Natural killer cell treated with Interleukin-12 subunit alpha and Interleukin-12 subunit beta and Interleukin-15 and Interleukin-18, amount 100 ng/mL, for 72 hours (primary cell): ENCODE measurements around the gene SMIM17. TPM values are rescaled to one million over a fixed set of nuclear protein-coding genes. Genes with fewer than 3 reads are reported as not detected.

Experiments used
- ATAC-seq, 2 donors: fragments of 150-1000 bp; cut with Tn5 transposase in 1 of 2; sonication (Bioruptor Pico), chemical (Tn5 transposase) in 1 of 2; 2 replicates each; pipeline ENCODE4 v1.10.0; 2021
- DNase-seq: peaks from one replicate; pipeline ENCODE4 v3.0.0; 2022; ENCODE audit warnings: low spot score
- H3K27ac Mint-ChIP-seq, 2 donors: 1 replicate in 1 of 2; 2 replicates in 1 of 2; pipeline ENCODE4 v1.8.0; 2022; ENCODE audit warnings: mixed read lengths in 2 of 2, mild to moderate bottlenecking in 1 of 2, moderate library complexity in 1 of 2
- H3K27me3 Mint-ChIP-seq, 2 donors: 1 replicate in 1 of 2; 2 replicates in 1 of 2; pipeline ENCODE4 v1.8.0; 2022; ENCODE audit warnings: mixed read lengths in 2 of 2
- H3K36me3 Mint-ChIP-seq: one replicate; pipeline ENCODE4 v1.8.0; 2022; ENCODE audit warnings: mixed read lengths
- H3K4me1 Mint-ChIP-seq, 2 donors: 1 replicate in 1 of 2; 2 replicates in 1 of 2; pipeline ENCODE4 v1.8.0; 2022; ENCODE audit warnings: low read depth in 2 of 2, mixed read lengths in 2 of 2, mild to moderate bottlenecking in 1 of 2
- H3K4me3 Mint-ChIP-seq: one replicate; pipeline ENCODE4 v1.8.0; 2022; ENCODE audit warnings: mixed read lengths
- H3K9me3 Mint-ChIP-seq: 2 replicates; pipeline ENCODE4 v1.8.0; 2022; ENCODE audit warnings: mixed read lengths
- total RNA-seq, 2 donors: library from RNA; stranded (reverse); gene quantifications; one replicate each; pipeline ENCODE4 v1.2.3, GENCODE V29; 2022

SMIM17 gene
- not detected for total RNA-seq

GRCh38 chr19:56642711-56643459 lies at the start of gene SMIM17:
TSS of gene SMIM17 (plus strand) at chr19:56643159. CDS start at chr19:56645668, 2,509 bp downstream.
- DNase-seq (no peak), ATAC-seq (no peak)
- Mint-ChIP-seq H3K4me3 (no peak within 1 kb of the TSS), H3K36me3 (peaks cover 42% of the 10 kb centered on the region), H3K4me1 (peaks cover 0 to 3% of the 10 kb centered on the region in 2 donors), H3K27ac (no peak within 1 kb of the TSS), H3K9me3 (peaks cover 33% of the 10 kb centered on the region), H3K27me3 (peaks cover 6 to 8% of the 10 kb centered on the region in 2 donors)

- Mint-ChIP-seq H3K27me3 (peaks cover 7 to 12% of the 10 kb centered on the region in 2 donors), H3K4me3 (peak overlapping the region; percentile 88), H3K4me1 (peaks cover 11 to 18% of the 10 kb centered on the region in 2 donors), H3K36me3 (peaks cover 22% of the 10 kb centered on the region), H3K9me3 (peaks cover 33% of the 10 kb centered on the region), H3K27ac (peak overlapping the region; percentile 5 to 84)
- no peak for DNase-seq
- no peak for ATAC-seq
Measured at GRCh38 chr19:56594446-56594782, 48.5 kb upstream of the SMIM17 start.

GRCh38 chr19:56594783-56595547 lies 48.0 kb upstream of the SMIM17 start, which contains the start of gene ZNF71:
TSS of gene ZNF71 (plus strand) at chr19:56595302. CDS start at chr19:56601559, 6,257 bp downstream.
- peaks cover 11 to 18% of the 10 kb centered on the region in 2 donors for H3K4me1 Mint-ChIP-seq
- peak; percentile 95 to 97 for ATAC-seq

DNA sequence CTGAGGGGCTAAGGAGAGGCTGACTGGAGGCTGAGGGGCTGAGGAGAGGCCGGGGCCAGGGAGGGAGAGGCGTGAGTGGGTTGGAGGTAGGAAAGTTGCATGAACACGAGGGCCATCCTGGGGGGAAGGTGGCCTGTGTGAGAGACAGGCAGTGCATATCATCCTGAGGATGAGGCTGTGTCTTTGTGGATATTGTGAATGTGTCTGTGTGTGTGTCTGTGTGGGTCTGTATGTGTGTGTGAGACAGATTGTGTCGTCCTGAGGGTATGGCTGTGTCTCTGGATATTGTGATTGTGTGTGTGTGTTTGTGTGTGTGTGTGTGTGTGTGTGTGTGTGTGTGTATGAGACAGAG lies 47.4 kb upstream of the SMIM17 start:
- Mint-ChIP-seq H3K4me1 (peaks cover 11 to 18% of the 10 kb centered on the region in 2 donors), H3K27me3 (peaks cover 5 to 12% of the 10 kb centered on the region in 2 donors), H3K36me3 (peaks cover 22% of the 10 kb centered on the region), H3K4me3 (peak overlapping the region; percentile 88), H3K9me3 (peaks cover 32% of the 10 kb centered on the region), H3K27ac (peak overlapping the region; percentile 5 to 84)
- DNase-seq (no peak), ATAC-seq (peak; percentile 46 to 62)

More at GRCh38 chr19:56594783-56595547, 48.0 kb upstream of the SMIM17 start, which contains the start of gene ZNF71:
- peak; percentile 90 for DNase-seq
- Mint-ChIP-seq H3K9me3 (peaks cover 33% of the 10 kb centered on the region), H3K27me3 (peaks cover 7 to 12% of the 10 kb centered on the region in 2 donors), H3K36me3 (peaks cover 22% of the 10 kb centered on the region), H3K27ac (peak within 1 kb of the TSS; percentile 5 to 84), H3K4me3 (peak within 1 kb of the TSS; percentile 88)

DNA sequence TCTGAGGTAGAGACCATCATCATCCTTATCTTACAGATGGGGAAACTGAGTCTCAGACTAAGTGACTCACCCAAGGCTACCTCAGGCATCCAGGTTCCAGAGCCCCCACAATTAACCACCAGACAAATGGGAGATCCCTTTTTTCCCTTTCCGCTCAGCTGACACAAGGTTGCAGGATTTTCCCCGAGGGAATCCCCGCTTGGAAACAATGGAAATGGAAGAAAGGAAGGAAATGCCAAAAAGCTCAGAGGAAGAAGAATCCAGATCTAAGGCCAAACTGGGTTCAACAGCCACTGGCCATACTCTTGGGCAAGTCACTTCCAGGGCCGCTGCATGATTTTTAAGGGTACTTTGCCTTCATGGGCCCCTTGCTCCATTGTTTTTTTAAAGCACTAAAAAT lies 46.3 kb upstream of the SMIM17 start:
- H3K4me3 Mint-ChIP-seq, result no peak overlapping the region
- H3K27ac Mint-ChIP-seq, result no peak overlapping the region
- peaks cover 23% of the 10 kb centered on the region for H3K36me3 Mint-ChIP-seq
- DNase-seq (no peak), ATAC-seq (no peak)
- H3K27me3 Mint-ChIP-seq, result peaks cover 0 to 6% of the 10 kb centered on the region in 2 donors
- peaks cover 26% of the 10 kb centered on the region for H3K9me3 Mint-ChIP-seq
- peaks cover 16 to 23% of the 10 kb centered on the region in 2 donors for H3K4me1 Mint-ChIP-seq

DNA sequence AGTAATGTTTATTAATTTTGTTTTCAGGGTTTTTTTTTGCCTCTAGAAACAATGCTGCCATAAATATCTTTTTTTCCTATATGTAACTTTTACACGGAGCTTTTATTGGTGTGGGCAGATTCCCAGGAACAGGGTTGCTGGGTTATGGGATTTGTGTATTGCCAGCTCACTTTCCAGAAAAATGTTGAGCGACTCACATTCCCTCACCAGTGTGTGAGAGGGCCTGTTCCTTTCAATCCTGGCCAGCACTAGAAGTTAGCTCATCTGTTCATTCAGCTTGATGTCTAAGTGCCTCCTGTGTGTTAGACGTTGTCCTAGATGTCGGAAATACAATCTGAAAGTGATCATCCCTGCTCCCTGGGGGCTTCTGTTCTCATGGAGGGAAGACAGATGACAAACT lies 45.3 kb upstream of the SMIM17 start:
- Mint-ChIP-seq H3K4me1 (peaks cover 16 to 23% of the 10 kb centered on the region in 2 donors), H3K9me3 (peaks cover 20% of the 10 kb centered on the region), H3K4me3 (no peak overlapping the region), H3K36me3 (peaks cover 28% of the 10 kb centered on the region), H3K27ac (peak overlapping the region in 1 of 2 donors; percentile 19), H3K27me3 (no peaks in the 10 kb centered on the region)
- ATAC-seq (no peak), DNase-seq (no peak)

- peak overlapping the region in 1 of 2 donors; percentile 54 for H3K27ac Mint-ChIP-seq
- H3K36me3 Mint-ChIP-seq, result peaks cover 49% of the 10 kb centered on the region
- DNase-seq, result no peak
- H3K9me3 Mint-ChIP-seq, result peaks cover 16% of the 10 kb centered on the region
- no peak for ATAC-seq
- no peak overlapping the region for H3K4me3 Mint-ChIP-seq
- peaks cover 5 to 9% of the 10 kb centered on the region in 2 donors for H3K4me1 Mint-ChIP-seq
- no peaks in the 10 kb centered on the region for H3K27me3 Mint-ChIP-seq
Measured at GRCh38 chr19:56601375-56601774, 41.6 kb upstream of the SMIM17 start.

DNA sequence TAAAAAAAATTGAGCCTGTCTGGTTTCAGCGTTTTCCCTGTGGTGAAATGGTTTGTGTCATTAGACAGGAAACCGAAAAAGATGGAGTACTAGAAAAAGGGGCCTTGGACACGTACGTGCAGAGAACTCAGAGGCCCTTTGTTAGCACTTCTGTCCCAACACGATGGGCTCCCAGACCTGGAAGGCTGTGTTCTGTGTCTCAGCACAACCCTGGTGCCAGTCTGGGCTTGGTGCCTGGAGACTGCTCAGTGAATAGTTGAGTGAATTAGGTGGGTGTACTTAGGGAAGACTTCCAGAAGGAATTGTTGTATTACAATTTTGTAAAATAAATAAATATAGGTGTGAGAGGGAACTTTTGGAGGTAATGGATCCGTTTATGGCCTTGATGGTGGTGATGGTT lies 39.1 kb upstream of the SMIM17 start:
- Mint-ChIP-seq H3K4me1 (peaks cover 5% of the 10 kb centered on the region in 2 donors), H3K9me3 (peaks cover 21% of the 10 kb centered on the region), H3K36me3 (peaks cover 53% of the 10 kb centered on the region), H3K4me3 (no peak overlapping the region), H3K27ac (no peak overlapping the region), H3K27me3 (no peaks in the 10 kb centered on the region)
- ATAC-seq (no peak), DNase-seq (no peak)

DNA sequence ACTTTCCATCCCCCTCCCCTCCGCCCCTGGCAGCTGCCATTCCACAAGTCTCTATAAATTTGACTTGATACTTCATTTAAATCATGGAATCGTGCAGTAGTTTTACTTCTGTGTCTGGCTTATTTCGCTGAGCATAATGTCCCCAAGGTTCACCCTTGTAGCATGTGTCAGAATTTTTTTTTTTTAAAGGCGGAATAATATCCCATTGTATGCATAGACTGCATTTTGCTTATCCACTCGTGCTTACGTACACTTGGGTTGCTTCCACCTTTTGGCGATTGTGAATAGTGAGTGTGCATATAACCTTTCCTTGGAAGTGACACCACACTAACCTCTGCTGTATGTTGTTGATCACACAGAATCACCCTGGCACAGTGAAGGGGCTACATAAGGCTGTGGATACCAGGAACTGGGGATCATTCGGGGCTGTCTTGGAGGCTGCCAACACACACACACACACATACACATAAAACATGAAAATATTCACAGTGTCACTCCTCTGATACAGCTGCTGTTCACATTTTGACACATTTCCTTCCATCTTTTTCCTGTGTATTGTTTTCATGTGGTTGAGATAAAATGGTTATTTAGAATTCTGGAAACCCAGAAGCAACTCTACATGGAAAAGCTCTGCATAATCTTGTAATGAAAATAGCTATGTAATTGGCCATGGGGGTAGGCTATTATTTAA lies 34.5 kb upstream of the SMIM17 start:
- no peaks in the 10 kb centered on the region for H3K4me1 Mint-ChIP-seq

GRCh38 chr19:56611288-56611687 lies 31.7 kb upstream of the SMIM17 start:
- H3K27me3 Mint-ChIP-seq, result no peaks in the 10 kb centered on the region
- H3K27ac Mint-ChIP-seq, result no peak overlapping the region
- DNase-seq (no peak), ATAC-seq (no peak)
- H3K36me3 Mint-ChIP-seq, result peaks cover 70% of the 10 kb centered on the region
- H3K9me3 Mint-ChIP-seq, result peaks cover 25% of the 10 kb centered on the region
- no peak overlapping the region for H3K4me3 Mint-ChIP-seq
- peaks cover 0 to 3% of the 10 kb centered on the region in 2 donors for H3K4me1 Mint-ChIP-seq

More for the DNA sequence above, 34.5 kb upstream of the SMIM17 start:
- H3K4me3 Mint-ChIP-seq, result no peak overlapping the region
- no peak for ATAC-seq
- peaks cover 54% of the 10 kb centered on the region for H3K36me3 Mint-ChIP-seq
- DNase-seq, result no peak
- peaks cover 27% of the 10 kb centered on the region for H3K9me3 Mint-ChIP-seq
- H3K27ac Mint-ChIP-seq, result no peak overlapping the region
- H3K27me3 Mint-ChIP-seq, result no peaks in the 10 kb centered on the region

DNA sequence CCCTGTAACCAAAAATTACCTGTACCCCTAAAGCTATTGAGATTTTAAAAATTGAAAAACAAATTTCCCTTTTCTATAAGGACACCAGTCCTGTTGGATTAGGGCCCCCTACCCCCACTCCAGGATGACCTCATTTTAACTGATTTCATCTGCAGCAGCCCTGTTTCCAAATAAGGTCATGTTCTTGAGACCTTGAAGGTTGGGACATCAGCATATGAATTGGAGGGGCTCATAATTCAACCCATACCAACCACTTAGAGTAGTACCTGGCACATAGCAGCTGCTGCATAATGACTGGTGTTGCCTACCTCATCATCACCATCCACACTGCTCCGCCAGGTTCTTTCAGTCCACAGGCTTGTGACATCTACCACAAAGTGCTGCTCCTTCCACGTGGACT lies 30.2 kb upstream of the SMIM17 start:
- Mint-ChIP-seq H3K4me1 (peaks cover 0 to 6% of the 10 kb centered on the region in 2 donors), H3K36me3 (peaks cover 79% of the 10 kb centered on the region), H3K27me3 (no peaks in the 10 kb centered on the region), H3K9me3 (peaks cover 27% of the 10 kb centered on the region), H3K27ac (no peak overlapping the region), H3K4me3 (no peak overlapping the region)
- no peak for ATAC-seq
- DNase-seq, result no peak

DNA sequence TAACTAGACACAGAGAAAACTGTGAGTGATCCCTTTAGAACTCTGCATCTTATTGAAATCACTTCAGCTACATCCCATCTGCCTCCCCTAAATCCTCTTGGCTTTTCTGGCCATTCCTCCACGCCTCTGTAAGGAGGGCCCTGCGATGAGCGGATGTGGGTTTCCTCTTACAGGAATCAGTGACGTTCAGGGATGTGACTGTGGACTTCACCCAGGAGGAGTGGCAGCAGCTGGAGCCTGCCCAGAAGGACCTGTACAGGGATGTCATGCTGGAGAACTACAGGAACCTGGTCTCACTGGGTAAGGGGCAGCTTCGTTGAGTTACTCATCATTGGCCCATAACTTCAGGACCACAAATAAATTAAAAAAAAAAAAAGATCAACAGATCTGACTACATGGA lies 29.3 kb upstream of the SMIM17 start:
- H3K4me1 Mint-ChIP-seq, result peaks cover 0 to 6% of the 10 kb centered on the region in 2 donors
- no peak for DNase-seq
- peaks cover 22% of the 10 kb centered on the region for H3K9me3 Mint-ChIP-seq
- peaks cover 82% of the 10 kb centered on the region for H3K36me3 Mint-ChIP-seq
- no peak overlapping the region for H3K4me3 Mint-ChIP-seq
- H3K27ac Mint-ChIP-seq, result no peak overlapping the region
- H3K27me3 Mint-ChIP-seq, result no peaks in the 10 kb centered on the region
- ATAC-seq, result no peak

DNA sequence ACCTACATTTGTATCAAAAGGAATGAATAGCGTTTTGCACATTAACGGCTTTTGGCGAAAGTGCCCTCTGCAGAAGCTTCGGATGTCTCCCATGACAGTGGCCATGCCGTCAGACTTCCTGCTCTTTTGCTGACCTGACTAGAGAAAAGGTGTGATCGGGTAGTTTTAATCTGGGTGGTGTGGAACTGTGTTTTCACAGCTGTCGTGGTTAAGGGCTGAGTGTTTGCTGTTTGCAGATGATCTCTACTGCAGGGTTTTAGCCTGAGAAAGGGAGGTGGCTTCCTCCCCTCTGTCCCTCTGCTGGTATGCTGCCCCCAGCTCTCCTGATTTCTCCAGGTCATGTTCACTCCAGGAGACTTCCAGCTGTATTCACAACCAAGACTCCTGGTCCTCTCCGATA lies 25.4 kb upstream of the SMIM17 start:
- Mint-ChIP-seq H3K36me3 (peaks cover 68% of the 10 kb centered on the region), H3K27ac (no peak overlapping the region), H3K4me1 (peaks cover 0 to 12% of the 10 kb centered on the region in 2 donors), H3K9me3 (peaks cover 10% of the 10 kb centered on the region), H3K4me3 (no peak overlapping the region), H3K27me3 (no peaks in the 10 kb centered on the region)
- DNase-seq (no peak), ATAC-seq (no peak)
